NK-92 treated with Interleukin-12 subunit alpha and Interleukin-12 subunit beta, amount 100 ng/mL, for 24 hours (cell line): Measurements from ENCODE around the gene ZNF526.

ENCODE experiments used
- DNase-seq: peaks from one replicate; lab custom pipeline; 2025; lab: John Stamatoyannopoulos, UW

The ZNF526 gene

GRCh38 chr19:42224940-42225717, 5.0 kb downstream of the ZNF526 start:
- no peak for DNase-seq

- no peak for DNase-seq
These were observed 5.7 kb downstream of the ZNF526 start for GRCh38 chr19:42225718-42226292.

GRCh38 chr19:42226886-42227285, 6.8 kb downstream of the ZNF526 start:
- no peak for DNase-seq

GRCh38 chr19:42228641-42229040, 8.5 kb downstream of the ZNF526 start:
- no peak for DNase-seq

- DNase-seq, result no peak
These were observed 9.3 kb downstream of the ZNF526 start for GRCh38 chr19:42229301-42229854.

GRCh38 chr19:42229855-42230351, 9.8 kb downstream of the ZNF526 start:
- DNase-seq, result no peak

GRCh38 chr19:42230571-42230970, 10.5 kb downstream of the ZNF526 start:
- DNase-seq, result no peak

- no peak for DNase-seq
These were observed 12.3 kb downstream of the ZNF526 start for GRCh38 chr19:42232435-42232834.

GRCh38 chr19:42233106-42233505, 13.0 kb downstream of the ZNF526 start:
- DNase-seq, result no peak

- DNase-seq, result no peak
These were observed 13.7 kb downstream of the ZNF526 start for GRCh38 chr19:42233678-42234292.

GRCh38 chr19:42234364-42234763, 14.3 kb downstream of the ZNF526 start:
- DNase-seq, result no peak

GRCh38 chr19:42235181-42235580, 15.1 kb downstream of the ZNF526 start:
- DNase-seq, result no peak

GRCh38 chr19:42239544-42240220, 19.6 kb downstream of the ZNF526 start:
- no peak for DNase-seq

- no peak for DNase-seq
These were observed 21.2 kb downstream of the ZNF526 start for GRCh38 chr19:42241279-42241678.

- no peak for DNase-seq
These were observed 22.0 kb downstream of the ZNF526 start for GRCh38 chr19:42242069-42242511.

- DNase-seq, result peak; percentile 96
These were observed 22.6 kb downstream of the ZNF526 start, which contains the start of gene GSK3A for GRCh38 chr19:42242512-42243409. Gene GSK3A, minus strand, starts transcription at chr19:42242602. Its CDS starts 137 bp downstream, at chr19:42242465.

GRCh38 chr19:42244347-42245220, 24.5 kb downstream of the ZNF526 start:
- DNase-seq, result peak; percentile 88

- no peak for DNase-seq
These were observed 25.1 kb downstream of the ZNF526 start for GRCh38 chr19:42245231-42245630.

- no peak for DNase-seq
These were observed 26.2 kb downstream of the ZNF526 start for GRCh38 chr19:42246143-42246921.
